Measurements from ENCODE around the gene ITGBL1. TPM values are rescaled to one million over a fixed set of nuclear protein-coding genes. Genes with fewer than 3 reads are reported as not detected.

Gene ITGBL1
- total and polyA plus RNA-seq, 3 donors from 2014 or later: 5.7 to 7.7 (median 5.8) TPM

DNA sequence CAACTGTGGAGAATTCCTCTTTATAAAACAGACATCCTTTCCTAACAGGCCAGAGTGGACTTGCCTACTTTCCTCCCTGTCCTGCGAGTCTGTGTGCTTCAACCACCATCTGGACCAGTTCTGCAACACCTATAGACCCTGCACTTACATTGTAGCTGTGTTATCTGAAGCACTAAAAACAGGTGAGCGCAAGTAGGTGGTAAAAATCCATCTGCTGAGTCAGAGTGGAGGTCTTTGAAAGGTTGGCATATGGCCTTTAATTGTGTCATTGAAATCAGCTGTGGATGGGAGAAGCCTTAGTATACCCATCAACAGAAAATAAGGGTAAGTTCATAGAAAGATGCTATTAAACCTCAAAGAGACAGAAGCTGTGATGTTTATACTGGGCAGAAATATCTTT is 28.6 kb upstream of the ITGBL1 start:
- H3K4me3 ChIP-seq: no peak overlapping the region
- DNase-seq: no peak
- 76 to 97% methylated on average over 2 of the region's 2 CpGs for WGBS, 2 donors
- no peak overlapping the region for H3K27ac ChIP-seq
- no peaks in the 10 kb centered on the region for H3K36me3 ChIP-seq (ENCODE audit: low read depth, missing control alignments)
- H3K4me1 ChIP-seq: no peaks in the 10 kb centered on the region
- no peaks in the 10 kb centered on the region for H3K9me3 ChIP-seq
- intact Hi-C loops (cut with DNase I; ENCODE audit: low total_unique reads): no loop called here
- H3K27me3 ChIP-seq: no peaks in the 10 kb centered on the region
- TF ChIP-seq POLR2A (IDR thresholded peaks at IDR 0.05) (no peak), CTCF (IDR thresholded peaks at IDR 0.05) (no peak)

DNA sequence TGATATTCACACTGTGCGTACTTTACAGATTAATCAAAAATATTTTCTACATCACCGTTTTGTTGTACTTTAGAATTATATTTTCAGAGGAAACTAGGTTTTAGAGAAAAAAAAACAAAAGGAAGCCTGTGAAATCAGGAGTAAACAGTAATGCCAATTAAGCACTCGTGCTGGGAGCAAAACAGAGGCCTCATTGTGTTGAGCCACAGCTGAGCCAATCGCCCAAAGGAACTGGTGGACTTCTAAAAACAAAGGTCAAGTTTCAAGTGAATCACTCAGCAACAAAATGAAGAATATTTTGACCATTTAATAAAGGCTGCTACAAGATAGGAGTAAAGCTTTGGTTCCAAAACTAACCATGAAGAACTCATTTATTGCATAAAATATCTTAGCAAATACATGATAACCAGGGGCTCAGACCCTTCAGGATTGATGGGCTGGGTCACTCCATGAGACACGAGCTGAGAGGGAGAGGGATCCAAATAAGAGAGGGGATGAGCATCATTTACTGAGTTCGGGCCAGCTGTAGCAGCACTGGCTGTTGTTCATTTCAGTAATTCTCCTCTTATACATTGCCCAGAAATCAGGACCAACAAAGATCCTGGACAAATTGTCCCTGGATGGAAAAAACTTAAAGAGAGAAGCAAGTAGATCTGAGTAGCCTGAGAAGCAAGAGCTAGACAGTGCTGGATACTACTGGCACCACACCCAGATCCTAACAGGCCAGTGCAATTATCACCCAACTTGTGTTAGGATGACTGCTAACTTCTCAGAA is 27.9 kb upstream of the ITGBL1 start:
- Histone ChIP-seq H3K4me3 (no peak overlapping the region), H3K4me1 (no peaks in the 10 kb centered on the region), H3K27me3 (no peaks in the 10 kb centered on the region), H3K36me3 (ENCODE audit: low read depth, missing control alignments) (no peaks in the 10 kb centered on the region), H3K9me3 (no peaks in the 10 kb centered on the region), H3K27ac (no peak overlapping the region)
- DNase-seq: no peak
- TF ChIP-seq CTCF (IDR thresholded peaks at IDR 0.05): no peak
- no peak for TF ChIP-seq POLR2A (IDR thresholded peaks at IDR 0.05)
- intact Hi-C loops (cut with DNase I; ENCODE audit: low total_unique reads): no loop called here
- 50 to 51% methylated on average over 6 of the region's 6 CpGs for WGBS, 2 donors

- 72 to 81% methylated on average over 3 of the region's 3 CpGs for WGBS, 2 donors
- intact Hi-C loops (cut with DNase I; ENCODE audit: low total_unique reads): no loop called here
- Histone ChIP-seq H3K9me3 (no peaks in the 10 kb centered on the region), H3K27me3 (no peaks in the 10 kb centered on the region), H3K4me3 (no peak overlapping the region), H3K36me3 (ENCODE audit: low read depth, missing control alignments) (no peaks in the 10 kb centered on the region), H3K4me1 (no peaks in the 10 kb centered on the region), H3K27ac (no peak overlapping the region)
- DNase-seq: no peak
- no peak for TF ChIP-seq POLR2A (IDR thresholded peaks at IDR 0.05)
- no peak for TF ChIP-seq CTCF (IDR thresholded peaks at IDR 0.05)
Observed at GRCh38 chr13:101425156-101425471, 27.4 kb upstream of the ITGBL1 start.

- Histone ChIP-seq H3K9me3 (no peaks in the 10 kb centered on the region), H3K4me3 (peak overlapping the region; percentile 7 to 21), H3K4me1 (no peaks in the 10 kb centered on the region), H3K36me3 (ENCODE audit: low read depth, missing control alignments) (no peaks in the 10 kb centered on the region), H3K27ac (no peak overlapping the region), H3K27me3 (no peaks in the 10 kb centered on the region)
- no peak for DNase-seq
- TF ChIP-seq POLR2A (IDR thresholded peaks at IDR 0.05) (no peak), CTCF (IDR thresholded peaks at IDR 0.05) (no peak)
- intact Hi-C loops (cut with DNase I; ENCODE audit: low total_unique reads): no loop called here
- WGBS, 2 donors: 46 to 66% methylated on average over 10 of the region's 10 CpGs
Observed at GRCh38 chr13:101425623-101426022, 26.9 kb upstream of the ITGBL1 start.

DNA sequence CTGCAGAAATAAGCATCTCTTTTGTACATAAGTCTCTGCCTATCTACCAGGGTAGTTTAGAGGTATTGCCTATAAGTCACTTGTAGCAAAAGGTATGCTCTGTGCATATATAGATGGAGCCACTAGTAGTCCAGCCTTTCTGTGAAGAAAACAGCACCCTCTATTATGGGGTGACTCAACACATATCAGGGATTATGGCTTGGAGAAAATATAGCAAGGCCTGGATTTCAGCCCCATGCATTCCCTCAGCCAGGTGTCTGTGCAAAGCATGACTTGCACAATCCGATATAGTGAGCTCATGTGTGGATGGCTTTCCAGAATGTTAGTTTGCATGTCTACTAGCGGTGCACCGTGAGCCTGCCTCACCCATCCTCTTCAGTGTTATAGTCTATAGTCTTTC is 22.7 kb upstream of the ITGBL1 start:
- Histone ChIP-seq H3K27ac (no peak overlapping the region), H3K36me3 (ENCODE audit: low read depth, missing control alignments) (no peaks in the 10 kb centered on the region), H3K27me3 (no peaks in the 10 kb centered on the region), H3K4me3 (no peak overlapping the region), H3K4me1 (no peaks in the 10 kb centered on the region), H3K9me3 (no peaks in the 10 kb centered on the region)
- TF ChIP-seq CTCF (IDR thresholded peaks at IDR 0.05): no peak
- TF ChIP-seq POLR2A (IDR thresholded peaks at IDR 0.05): no peak
- DNase-seq: no peak
- intact Hi-C loops (cut with DNase I; ENCODE audit: low total_unique reads): no loop called here
- WGBS, 2 donors: 87 to 95% methylated on average over 3 of the region's 3 CpGs

Data from testis (tissue), 3 donors.